Activated CD4-positive, alpha-beta T cell treated with anti-CD3 and anti-CD28 coated beads for 36 hours (primary cell): Measurements from ENCODE around the gene KRT36. TPM values are rescaled to one million over a fixed set of nuclear protein-coding genes. Genes with fewer than 3 reads are reported as not detected.

ENCODE experiments used
- ATAC-seq: fragments of 200-7000 bp; cut with Tn5 transposase; one replicate; pipeline ENCODE4 v1.10.0; 2021; ENCODE audit warnings: mild to moderate bottlenecking, moderate library complexity
- CTCF ChIA-PET: fragments of 350-600 bp; sonication (Branson Sonifier 250); formaldehyde crosslinking; loops from one replicate; lab custom pipeline; 2021; ENCODE audit warnings: antibody characterized with exemption; lab: Charles Lee
- POLR2A ChIA-PET: fragments of 350-600 bp; sonication (Branson Sonifier 250); formaldehyde crosslinking; loops from one replicate; lab custom pipeline; 2021; ENCODE audit warnings: antibody characterized with exemption, inconsistent platforms; lab: Charles Lee
- DNase-seq: peaks from one replicate; pipeline ENCODE4 v3.0.0-alpha.2; 2020
- H3K27ac Mint-ChIP-seq: one replicate; pipeline ENCODE4 v1.8.0; 2021; ENCODE audit warnings: mixed read lengths
- H3K27me3 Mint-ChIP-seq: one replicate; pipeline ENCODE4 v1.8.0; 2021; ENCODE audit warnings: mixed read lengths
- H3K36me3 Mint-ChIP-seq: one replicate; pipeline ENCODE4 v1.8.0; 2021; ENCODE audit warnings: low read depth, mixed read lengths
- H3K4me1 Mint-ChIP-seq: one replicate; pipeline ENCODE4 v1.8.0; 2021; ENCODE audit warnings: mixed read lengths
- H3K4me3 Mint-ChIP-seq: one replicate; pipeline ENCODE4 v1.8.0; 2021; ENCODE audit warnings: mild to moderate bottlenecking, moderate library complexity, mixed read lengths
- H3K9me3 Mint-ChIP-seq: one replicate; pipeline ENCODE4 v1.8.0; 2021; ENCODE audit warnings: low read depth, mixed read lengths
- intact Hi-C, 2 experiments: fragments of 100-400 bp; cut with DNase I in 1 of 2; cut with micrococcal nuclease in 1 of 2; formaldehyde crosslinking; loops; one replicate each; pipeline versions ENCODE4 v1.14.2 to v1.15.1; 2022 to 2024; cut with DNase I, micrococcal nuclease
- total RNA-seq, 2 experiments: library from RNA; stranded (reverse); gene quantifications; one replicate each; pipeline ENCODE4 v1.2.3, GENCODE V29; 2021

Gene KRT36
- not detected for total RNA-seq

DNA sequence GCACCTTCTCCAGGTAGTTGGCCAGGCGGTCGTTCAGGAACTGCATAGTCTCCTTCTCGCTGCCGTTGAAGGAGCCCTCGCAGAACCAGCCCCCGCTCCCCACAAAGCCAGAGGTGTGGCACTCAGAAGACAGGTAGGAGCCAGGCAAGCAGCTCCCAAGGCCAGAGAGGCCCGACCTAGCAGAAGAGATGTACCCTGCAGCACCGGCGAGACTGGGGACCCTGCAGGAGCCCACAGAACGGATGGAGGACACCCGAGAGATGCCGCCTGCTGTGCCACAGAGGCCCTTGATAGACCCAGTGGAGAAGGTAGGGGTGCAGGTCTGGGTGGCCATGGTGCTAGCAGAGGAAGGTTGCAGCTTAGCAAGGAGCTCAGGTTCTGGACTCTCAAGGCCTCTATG, at the start of gene KRT36:
TSS of gene KRT36 (minus strand) at position 380 of the 400 bp plus-strand sequence. CDS start at position 334, 46 bp downstream.
- POLR2A ChIA-PET: no interaction called here
- CTCF ChIA-PET: interaction anchor here (0.6 to 0.7 kb wide), 3 partner anchors 20 to 1177 kb away, joined by 3 read pairs; no protein-coding TSS in a partner anchor
- no peak for DNase-seq
- Mint-ChIP-seq H3K27ac (no peak within 1 kb of the TSS), H3K9me3 (no peaks in the 10 kb centered on the region), H3K4me3 (no peak within 1 kb of the TSS), H3K27me3 (no peaks in the 10 kb centered on the region), H3K4me1 (peaks cover 8% of the 10 kb centered on the region), H3K36me3 (no peaks in the 10 kb centered on the region)
- intact Hi-C loops: no loop called here
- no peak for ATAC-seq

DNA sequence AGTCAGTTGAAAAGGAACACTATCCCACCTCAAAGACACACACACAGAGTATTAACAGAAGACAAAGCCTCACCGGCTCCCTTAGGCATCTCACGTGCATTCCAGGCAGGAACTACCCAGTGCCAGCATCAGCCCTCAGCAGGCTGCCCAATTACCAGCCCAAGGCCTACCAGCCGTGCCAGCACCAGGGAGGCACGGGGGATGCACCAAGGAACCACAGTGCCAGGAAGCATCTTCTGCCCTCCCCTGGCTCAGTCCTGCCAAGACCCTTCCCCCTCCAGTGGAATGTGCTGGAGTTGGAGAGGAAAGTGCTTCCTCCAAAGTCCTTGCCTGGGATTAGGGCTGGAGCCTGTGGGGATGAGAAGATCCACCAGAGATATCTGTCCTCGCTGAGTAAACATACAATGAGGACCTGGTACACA, 49.4 kb upstream of the KRT36 start:
- ChIA-PET CTCF (no interaction called here), POLR2A (no interaction called here)
- H3K9me3 Mint-ChIP-seq: no peaks in the 10 kb centered on the region
- no peak overlapping the region for H3K27ac Mint-ChIP-seq
- DNase-seq (no peak), ATAC-seq (no peak)
- H3K36me3 Mint-ChIP-seq: no peaks in the 10 kb centered on the region
- H3K27me3 Mint-ChIP-seq: no peaks in the 10 kb centered on the region
- intact Hi-C loops: no loop called here
- no peaks in the 10 kb centered on the region for H3K4me1 Mint-ChIP-seq
- no peak overlapping the region for H3K4me3 Mint-ChIP-seq

DNA sequence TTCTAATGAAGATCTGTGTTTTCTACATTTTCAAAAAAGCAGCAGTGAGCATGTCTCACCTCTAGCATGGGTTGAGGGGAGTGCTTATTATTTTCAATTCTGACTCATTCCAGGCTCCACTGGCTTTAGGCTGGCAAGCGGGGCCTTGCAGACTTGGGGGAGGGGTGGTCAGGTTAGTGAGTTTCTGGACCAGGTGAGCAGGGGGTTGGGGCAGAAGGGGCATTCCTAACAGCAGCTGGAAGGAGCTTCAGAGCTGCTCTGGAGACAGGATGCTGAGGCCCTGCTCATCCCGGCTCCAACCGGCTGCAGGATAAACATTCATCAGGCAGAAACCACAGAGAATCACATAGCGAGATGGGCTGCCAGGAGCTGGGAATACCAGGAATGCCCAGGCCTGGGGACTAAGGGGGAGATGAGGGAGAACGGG, 48.9 kb upstream of the KRT36 start:
- no peaks in the 10 kb centered on the region for H3K9me3 Mint-ChIP-seq
- intact Hi-C loops: no loop called here
- no peaks in the 10 kb centered on the region for H3K27me3 Mint-ChIP-seq
- no peak overlapping the region for H3K4me3 Mint-ChIP-seq
- DNase-seq: no peak
- ChIA-PET CTCF (no interaction called here), POLR2A (no interaction called here)
- H3K4me1 Mint-ChIP-seq: no peaks in the 10 kb centered on the region
- no peaks in the 10 kb centered on the region for H3K36me3 Mint-ChIP-seq
- no peak for ATAC-seq
- H3K27ac Mint-ChIP-seq: no peak overlapping the region

DNA sequence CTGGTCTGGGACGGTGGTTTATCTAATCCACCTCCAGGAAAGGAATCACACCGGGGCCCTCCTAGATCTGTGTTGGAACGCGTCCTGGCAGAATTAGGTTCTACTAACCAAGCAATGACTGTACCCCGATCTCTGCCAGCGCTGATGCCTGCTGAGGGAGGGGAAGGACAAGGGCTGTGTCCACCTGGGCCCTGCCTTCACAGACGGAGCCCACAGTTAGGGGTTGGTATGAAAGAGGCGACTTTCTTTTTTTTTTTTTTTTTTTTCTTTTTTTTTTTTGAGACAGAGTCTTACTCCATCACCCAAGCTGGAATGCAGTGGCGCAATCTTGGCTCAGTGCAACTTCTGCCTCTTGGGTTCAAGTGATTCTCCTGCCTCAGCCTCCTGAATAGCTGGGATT, 48.3 kb upstream of the KRT36 start:
- ATAC-seq: no peak
- H3K4me3 Mint-ChIP-seq: no peak overlapping the region
- H3K4me1 Mint-ChIP-seq: no peaks in the 10 kb centered on the region
- CTCF ChIA-PET: interaction anchor here (3.6 kb wide), 1 partner anchor 11 kb away, joined by 20 read pairs; no protein-coding TSS in a partner anchor
- H3K27ac Mint-ChIP-seq: no peak overlapping the region
- intact Hi-C loops: no loop called here
- POLR2A ChIA-PET: no interaction called here
- no peaks in the 10 kb centered on the region for H3K36me3 Mint-ChIP-seq
- peaks cover under 1% of the 10 kb centered on the region for H3K27me3 Mint-ChIP-seq
- no peak for DNase-seq
- H3K9me3 Mint-ChIP-seq: no peaks in the 10 kb centered on the region

DNA sequence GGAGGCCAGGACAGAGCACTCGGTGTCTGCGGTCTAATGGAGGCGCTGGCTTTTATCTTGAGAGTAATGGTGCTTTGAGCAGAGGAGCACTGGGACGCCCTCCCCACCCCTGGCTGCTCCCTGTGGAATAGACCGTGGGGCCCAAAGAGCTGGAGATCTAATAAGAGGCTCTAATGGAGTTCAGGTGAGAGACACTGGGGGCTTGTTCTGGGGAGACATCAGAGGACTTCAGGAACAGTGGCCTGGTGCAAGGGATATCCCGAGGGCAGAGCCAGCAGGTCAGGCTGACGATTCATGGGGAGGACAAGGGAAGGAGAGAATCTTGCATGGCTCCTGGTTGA, 47.9 kb upstream of the KRT36 start:
- Mint-ChIP-seq H3K27me3 (peaks cover 5% of the 10 kb centered on the region), H3K9me3 (no peaks in the 10 kb centered on the region), H3K4me3 (no peak overlapping the region), H3K4me1 (no peaks in the 10 kb centered on the region), H3K36me3 (no peaks in the 10 kb centered on the region), H3K27ac (no peak overlapping the region)
- no peak for DNase-seq
- intact Hi-C loops: no loop called here
- no peak for ATAC-seq
- ChIA-PET POLR2A (no interaction called here), CTCF (interaction anchor here (3.6 kb wide), 1 partner anchor 11 kb away, joined by 20 read pairs; no protein-coding TSS in a partner anchor)

DNA sequence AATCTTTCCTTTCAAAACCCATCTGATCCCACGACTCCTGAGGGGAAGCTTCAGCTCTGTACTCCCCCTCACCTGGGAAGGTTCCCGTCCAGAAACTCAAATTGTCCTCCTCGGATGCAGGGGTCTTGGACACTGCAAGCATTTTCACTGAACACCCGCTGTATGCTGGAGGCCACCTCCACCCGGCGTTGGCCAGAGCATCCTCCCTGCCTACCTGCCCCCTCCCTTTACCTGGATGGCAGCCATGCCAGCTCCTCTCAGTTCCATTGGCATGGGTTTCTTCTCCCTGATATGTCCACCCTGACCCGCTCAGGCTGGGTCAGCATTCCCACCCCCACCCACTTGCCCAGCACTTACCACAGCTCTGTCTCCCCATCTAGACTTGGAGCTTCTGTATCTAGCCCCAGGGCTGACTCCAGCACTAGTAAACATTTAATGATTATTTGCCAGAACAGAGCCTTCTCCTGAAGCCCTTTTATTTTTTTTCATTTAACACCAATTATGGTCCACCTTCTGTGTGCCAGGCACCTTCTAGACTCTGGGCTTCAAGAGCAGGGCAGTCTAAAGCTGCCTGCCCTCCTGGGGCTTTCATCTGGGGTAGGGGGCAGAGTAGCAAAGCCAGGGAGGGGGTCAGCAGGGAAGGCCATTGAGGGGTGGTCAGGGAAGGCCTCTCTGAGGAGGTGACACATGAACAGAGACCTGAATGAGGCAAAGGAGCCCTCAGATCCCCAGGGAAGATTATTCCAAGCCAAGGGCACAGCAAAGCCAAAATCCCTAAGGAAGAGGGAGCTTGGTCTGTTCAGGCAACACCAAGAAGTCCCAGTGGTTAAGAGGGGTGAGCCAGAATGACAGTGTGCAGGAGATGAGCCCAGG, 47.3 kb upstream of the KRT36 start:
- ChIA-PET CTCF (interaction anchor here (0.6 to 3.6 kb wide), 2 partner anchors 12 to 22 kb away, joined by 3 to 20 read pairs; no protein-coding TSS in a partner anchor), POLR2A (no interaction called here)
- Mint-ChIP-seq H3K36me3 (no peaks in the 10 kb centered on the region), H3K4me3 (no peak overlapping the region), H3K27me3 (peaks cover 5% of the 10 kb centered on the region), H3K27ac (no peak overlapping the region), H3K4me1 (no peaks in the 10 kb centered on the region), H3K9me3 (no peaks in the 10 kb centered on the region)
- ATAC-seq (no peak), DNase-seq (no peak)
- intact Hi-C loops: no loop called here

DNA sequence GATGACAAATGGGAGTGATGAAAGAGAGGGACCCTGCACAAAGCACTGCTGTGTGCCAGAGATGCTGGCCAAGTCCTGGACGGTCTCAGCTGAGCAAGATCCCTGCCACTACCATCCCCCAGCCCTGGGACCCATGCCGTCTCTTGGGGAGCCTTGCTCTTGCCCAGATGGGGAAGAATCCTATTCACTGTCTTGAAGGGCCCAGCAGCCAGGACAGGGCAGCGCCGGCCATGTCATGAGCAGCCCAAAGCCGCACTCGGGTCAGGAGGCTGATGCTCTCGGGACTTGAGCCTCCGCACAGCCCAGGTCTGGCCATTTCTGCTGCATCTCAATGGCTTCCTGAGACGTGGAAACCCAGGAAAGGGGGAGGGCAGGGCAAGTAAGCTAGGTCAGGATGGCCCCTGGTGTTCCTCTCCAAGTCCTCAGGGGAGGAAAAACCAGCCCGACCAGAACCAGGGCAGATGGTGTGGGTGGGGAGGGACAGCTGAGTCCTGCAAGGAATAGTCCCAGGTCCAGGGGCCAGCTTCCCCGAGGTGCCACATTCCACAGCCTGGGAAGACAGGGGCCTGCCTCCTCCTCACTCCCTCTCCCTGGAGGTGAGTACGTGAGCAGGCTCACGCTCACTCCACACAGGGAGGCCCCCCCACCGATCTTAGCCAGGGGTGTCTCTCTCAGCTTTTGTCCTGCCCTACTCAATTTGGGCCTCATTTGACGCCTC, 46.2 kb upstream of the KRT36 start:
- ATAC-seq: no peak
- Mint-ChIP-seq H3K27me3 (peaks cover 5% of the 10 kb centered on the region), H3K36me3 (no peaks in the 10 kb centered on the region), H3K9me3 (no peaks in the 10 kb centered on the region), H3K27ac (no peak overlapping the region), H3K4me3 (no peak overlapping the region), H3K4me1 (no peaks in the 10 kb centered on the region)
- no peak for DNase-seq
- intact Hi-C loops: no loop called here
- ChIA-PET CTCF (interaction anchor here (1.4 to 3.6 kb wide), 2 partner anchors 13 to 127 kb away, joined by 4 to 20 read pairs; no protein-coding TSS in a partner anchor), POLR2A (no interaction called here)

DNA sequence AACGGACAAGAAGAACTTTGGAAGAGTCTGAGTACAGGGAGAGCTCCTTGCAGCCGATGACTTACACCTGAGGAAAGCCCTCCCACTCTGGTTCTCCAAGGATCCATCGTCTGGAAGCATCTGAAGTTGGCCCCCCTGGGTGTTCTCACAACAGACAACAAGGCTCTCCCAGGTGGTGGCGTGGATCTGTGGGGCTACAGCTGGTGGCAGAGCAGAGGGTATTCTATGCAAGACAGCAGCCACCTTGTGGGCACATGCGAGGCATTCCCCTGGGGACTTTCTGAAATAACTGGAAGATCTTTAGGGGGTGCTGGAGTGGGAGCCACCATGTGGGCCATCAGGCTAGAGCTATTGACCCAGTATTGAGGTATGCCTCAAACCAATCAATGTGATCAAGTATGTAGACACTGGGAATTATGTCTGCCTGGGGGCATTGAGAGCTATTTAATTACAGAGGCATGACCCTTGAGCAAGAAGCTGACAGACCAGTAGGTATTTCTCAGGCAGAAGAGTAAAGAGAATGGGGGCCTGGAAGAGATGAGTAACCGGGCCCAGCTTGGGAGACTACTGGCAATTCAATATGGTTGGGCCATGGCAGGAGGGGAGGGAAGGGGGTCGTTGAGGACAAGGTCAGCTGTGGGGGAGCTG, 45.3 kb upstream of the KRT36 start:
- H3K4me1 Mint-ChIP-seq: no peaks in the 10 kb centered on the region
- ChIA-PET POLR2A (no interaction called here), CTCF (interaction anchor here (1.4 to 3.6 kb wide), 2 partner anchors 14 to 128 kb away, joined by 4 to 20 read pairs; no protein-coding TSS in a partner anchor)
- H3K4me3 Mint-ChIP-seq: no peak overlapping the region
- intact Hi-C loops: no loop called here
- H3K27me3 Mint-ChIP-seq: peaks cover 5% of the 10 kb centered on the region
- no peaks in the 10 kb centered on the region for H3K36me3 Mint-ChIP-seq
- ATAC-seq: no peak
- no peak for DNase-seq
- H3K27ac Mint-ChIP-seq: no peak overlapping the region
- H3K9me3 Mint-ChIP-seq: no peaks in the 10 kb centered on the region

DNA sequence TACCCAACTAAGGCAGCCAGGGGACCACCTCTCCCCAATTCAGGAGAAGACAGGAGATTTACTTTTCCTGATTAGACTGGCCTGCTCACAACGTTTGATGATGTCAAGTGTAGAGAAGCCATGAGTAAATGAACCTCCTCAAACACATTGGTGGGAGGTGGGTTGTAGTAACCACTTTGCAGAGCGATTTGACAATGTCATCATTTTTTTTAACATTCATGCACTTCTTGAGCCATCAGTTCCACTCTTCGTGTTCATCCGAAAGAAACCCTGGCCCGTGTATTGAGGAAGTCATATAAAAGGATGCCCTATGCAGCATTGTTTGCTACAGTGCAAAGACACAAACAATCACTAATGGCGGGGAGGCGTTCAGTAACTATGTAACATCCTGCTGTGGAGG, 43.9 kb upstream of the KRT36 start:
- ATAC-seq (no peak), DNase-seq (no peak)
- H3K9me3 Mint-ChIP-seq: no peaks in the 10 kb centered on the region
- CTCF ChIA-PET: interaction anchor here (1.1 kb wide), 1 partner anchor 678 kb away, joined by 3 read pairs; no protein-coding TSS in a partner anchor
- H3K27me3 Mint-ChIP-seq: peaks cover 19% of the 10 kb centered on the region
- POLR2A ChIA-PET: no interaction called here
- H3K4me3 Mint-ChIP-seq: no peak overlapping the region
- no peaks in the 10 kb centered on the region for H3K36me3 Mint-ChIP-seq
- intact Hi-C loops: no loop called here
- H3K4me1 Mint-ChIP-seq: no peaks in the 10 kb centered on the region
- no peak overlapping the region for H3K27ac Mint-ChIP-seq

DNA sequence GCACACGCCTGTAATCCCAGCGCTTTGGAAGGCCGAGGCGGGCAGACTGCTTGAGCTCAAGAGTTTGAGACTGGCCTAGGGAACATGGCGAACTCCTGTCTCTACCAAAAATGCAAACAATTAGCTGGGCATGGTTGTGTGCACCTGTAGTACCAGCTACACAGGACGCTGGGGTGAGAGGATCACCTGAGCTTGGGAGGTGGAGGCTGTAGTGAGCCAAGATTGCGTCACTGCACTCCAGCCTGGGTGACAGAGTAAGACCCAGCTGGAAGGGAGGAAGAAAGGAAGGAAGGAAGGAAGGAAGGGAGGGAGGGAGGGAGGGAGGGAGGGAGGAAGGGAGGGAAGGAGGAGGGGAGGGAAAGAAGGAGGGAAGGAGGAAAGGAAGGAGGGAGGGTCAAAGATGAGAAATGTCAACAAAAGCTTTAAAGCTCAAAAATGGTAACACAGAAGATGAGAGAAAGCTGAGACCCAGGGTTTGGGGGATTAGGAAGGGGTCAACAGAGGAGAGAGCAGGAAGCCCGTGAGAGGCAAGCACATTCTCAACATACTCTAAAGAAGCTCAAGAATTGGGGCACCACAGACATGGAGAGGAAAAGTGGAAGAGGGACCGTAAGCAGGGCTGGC, 43.3 kb upstream of the KRT36 start:
- Mint-ChIP-seq H3K27me3 (peaks cover 23% of the 10 kb centered on the region), H3K36me3 (no peaks in the 10 kb centered on the region), H3K4me1 (peaks cover 2% of the 10 kb centered on the region), H3K27ac (no peak overlapping the region), H3K9me3 (no peaks in the 10 kb centered on the region), H3K4me3 (no peak overlapping the region)
- ATAC-seq: no peak
- DNase-seq: no peak
- CTCF ChIA-PET: interaction anchor here (0.5 to 1.1 kb wide), 3 partner anchors 177 to 677 kb away, joined by 3 read pairs; no protein-coding TSS in a partner anchor
- POLR2A ChIA-PET: no interaction called here
- intact Hi-C loops: no loop called here

DNA sequence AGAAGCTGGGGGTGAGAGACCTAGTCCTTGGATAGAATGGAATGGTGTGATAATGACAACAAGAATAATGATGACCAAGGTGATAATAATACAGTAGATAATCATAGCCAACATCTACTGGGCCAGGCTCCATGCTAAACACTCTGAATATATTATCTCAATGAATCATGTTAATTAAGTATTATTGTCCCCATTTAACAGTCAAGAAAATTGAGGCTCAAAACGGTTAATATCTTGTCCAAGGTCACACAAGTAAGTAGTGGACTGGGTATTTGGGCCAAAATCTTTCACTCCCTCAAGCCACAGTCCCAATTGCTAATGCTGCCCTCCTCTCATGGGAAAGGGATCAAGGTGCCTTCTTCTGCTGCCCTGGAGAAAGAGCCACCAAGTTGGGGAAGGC, 42.3 kb upstream of the KRT36 start:
- Mint-ChIP-seq H3K4me1 (peaks cover 5% of the 10 kb centered on the region), H3K27me3 (peaks cover 28% of the 10 kb centered on the region), H3K36me3 (no peaks in the 10 kb centered on the region), H3K27ac (no peak overlapping the region), H3K9me3 (no peaks in the 10 kb centered on the region), H3K4me3 (no peak overlapping the region)
- no peak for DNase-seq
- POLR2A ChIA-PET: no interaction called here
- ATAC-seq: no peak
- intact Hi-C loops: no loop called here
- CTCF ChIA-PET: no interaction called here
